ENCODE results near the gene ELP5.

ELP5 gene

DNA sequence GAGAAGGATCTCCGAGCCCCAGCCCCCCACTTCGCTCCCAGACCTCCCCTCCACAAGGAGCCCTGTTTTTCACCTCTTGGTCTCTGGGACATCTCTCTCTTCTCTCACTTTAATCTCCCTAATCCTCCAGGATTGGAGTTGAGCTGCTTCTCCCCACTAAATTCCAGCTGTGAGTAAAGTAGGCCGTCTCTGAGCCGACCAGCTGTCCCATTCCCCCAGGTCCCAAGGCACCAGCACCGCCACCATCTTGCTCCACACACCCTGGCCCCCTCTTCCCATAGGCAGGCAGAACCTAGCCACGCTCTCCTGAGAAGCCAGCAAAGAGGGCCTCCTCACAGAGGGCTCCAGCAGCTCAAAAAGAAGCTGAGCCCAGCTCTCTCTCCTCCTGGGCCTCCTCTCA is 33.3 kb upstream of the ELP5 start:
- Histone ChIP-seq H3K9ac (ENCODE audit: low read length) (no peak overlapping the region), H3K4ac (ENCODE audit: low read depth, low read length) (no peak overlapping the region), H3K9me3 (ENCODE audit: insufficient read depth, low read depth, low read length) (no peaks in the 10 kb centered on the region), H3K14ac (ENCODE audit: low read length) (no peak overlapping the region), H4K8ac (ENCODE audit: low read depth, low read length) (peak overlapping the region; percentile 32), H3K4me1 (ENCODE audit: control insufficient read depth in 1 of 2, insufficient read depth in 2 of 2, low read length in 2 of 2) (peaks cover 48 to 66% of the 10 kb centered on the region in 2 experiments), H3K27ac (ENCODE audit: low read depth, low read length) (no peak overlapping the region), H3K27me3 (ENCODE audit: insufficient read depth, low read length) (no peaks in the 10 kb centered on the region), H3K4me3 (ENCODE audit: low read depth, low read length) (no peak overlapping the region), H2BK120ac (ENCODE audit: insufficient read depth, low read length, poor library complexity) (no peak overlapping the region), H2AK5ac (ENCODE audit: low read length) (peak overlapping the region; percentile 54), H2BK12ac (ENCODE audit: low read length) (peak overlapping the region; percentile 82), H4K12ac (ENCODE audit: low read depth, low read length) (no peak overlapping the region), H3K36me3 (ENCODE audit: control insufficient read depth in 1 of 2, insufficient read depth in 2 of 2, low read length in 2 of 2) (peaks cover 29 to 32% of the 10 kb centered on the region in 2 experiments), H4K91ac (ENCODE audit: low read depth, low read length) (peak overlapping the region; percentile 73), H3K79me1 (ENCODE audit: low read length) (peaks cover 26% of the 10 kb centered on the region), H2BK5ac (ENCODE audit: low read depth, low read length, poor library complexity) (no peak overlapping the region), H3K79me2 (ENCODE audit: control insufficient read depth, insufficient read depth, low read length, poor library complexity) (peaks cover 10% of the 10 kb centered on the region), H3K18ac (ENCODE audit: low read length) (no peak overlapping the region), H3K4me2 (ENCODE audit: low read length) (no peak overlapping the region), H3K23ac (ENCODE audit: low read length) (no peak overlapping the region), H2AFZ (ENCODE audit: insufficient read depth, low read length, poor library complexity) (peak overlapping the region; percentile 21)
- WGBS (ENCODE audit: extremely low coverage, insufficient coverage, insufficient read length): no CpG with 5 or more reads among the region's 6 CpGs
- DNase-seq: no peak

DNA sequence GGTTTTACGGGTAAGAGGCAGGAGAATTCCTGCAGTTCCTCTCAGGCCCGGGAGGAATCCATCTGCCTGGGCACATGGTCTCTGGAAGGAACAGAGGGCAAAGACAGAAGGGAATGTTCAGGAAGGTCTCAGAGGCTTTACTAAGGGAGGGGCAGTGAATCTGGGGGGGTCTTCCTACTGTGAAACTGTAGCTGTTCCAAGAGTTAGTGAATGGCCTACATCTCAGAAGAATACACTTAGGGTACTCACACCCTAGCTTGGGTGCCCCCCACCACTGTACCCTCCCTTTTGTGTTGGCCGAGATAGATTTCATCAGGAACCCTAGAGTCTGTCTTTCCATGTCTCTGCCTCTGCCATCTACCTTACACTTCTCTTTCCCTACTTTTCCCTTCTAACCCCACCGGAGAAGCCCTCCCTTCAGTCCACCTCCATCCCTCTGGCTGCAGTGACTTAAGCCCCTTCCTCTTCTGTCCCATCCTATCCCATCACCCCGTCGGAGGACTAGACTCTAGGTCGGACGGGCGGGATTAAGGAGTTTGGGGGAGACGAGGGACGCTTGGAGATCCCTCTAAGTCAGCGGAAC is 32.7 kb upstream of the ELP5 start:
- Histone ChIP-seq H2BK120ac (ENCODE audit: insufficient read depth, low read length, poor library complexity) (peak overlapping the region; percentile 50), H3K9ac (ENCODE audit: low read length) (no peak overlapping the region), H3K9me3 (ENCODE audit: insufficient read depth, low read depth, low read length) (no peaks in the 10 kb centered on the region), H3K27ac (ENCODE audit: low read depth, low read length) (peak overlapping the region; percentile 24), H3K14ac (ENCODE audit: low read length) (peak overlapping the region; percentile 70), H4K12ac (ENCODE audit: low read depth, low read length) (peak overlapping the region; percentile 63), H4K8ac (ENCODE audit: low read depth, low read length) (peak overlapping the region; percentile 68), H3K4me2 (ENCODE audit: low read length) (peak overlapping the region; percentile 85), H3K4me3 (ENCODE audit: low read depth, low read length) (peak overlapping the region; percentile 97), H3K79me2 (ENCODE audit: control insufficient read depth, insufficient read depth, low read length, poor library complexity) (peaks cover 10% of the 10 kb centered on the region), H3K36me3 (ENCODE audit: control insufficient read depth in 1 of 2, insufficient read depth in 2 of 2, low read length in 2 of 2) (peaks cover 35 to 37% of the 10 kb centered on the region in 2 experiments), H2AFZ (ENCODE audit: insufficient read depth, low read length, poor library complexity) (peak overlapping the region; percentile 21), H2BK12ac (ENCODE audit: low read length) (peak overlapping the region; percentile 32), H2BK5ac (ENCODE audit: low read depth, low read length, poor library complexity) (no peak overlapping the region), H3K27me3 (ENCODE audit: insufficient read depth, low read length) (no peaks in the 10 kb centered on the region), H3K4me1 (ENCODE audit: control insufficient read depth in 1 of 2, insufficient read depth in 2 of 2, low read length in 2 of 2) (peaks cover 50 to 63% of the 10 kb centered on the region in 2 experiments), H3K4ac (ENCODE audit: low read depth, low read length) (peak overlapping the region; percentile 29), H3K18ac (ENCODE audit: low read length) (peak overlapping the region; percentile 71), H2AK5ac (ENCODE audit: low read length) (peak overlapping the region; percentile 44), H3K79me1 (ENCODE audit: low read length) (peaks cover 26% of the 10 kb centered on the region), H4K91ac (ENCODE audit: low read depth, low read length) (peak overlapping the region; percentile 99), H3K23ac (ENCODE audit: low read length) (no peak overlapping the region)
- no peak for DNase-seq
- WGBS (ENCODE audit: extremely low coverage, insufficient coverage, insufficient read length): no CpG with 5 or more reads among the region's 12 CpGs

DNA sequence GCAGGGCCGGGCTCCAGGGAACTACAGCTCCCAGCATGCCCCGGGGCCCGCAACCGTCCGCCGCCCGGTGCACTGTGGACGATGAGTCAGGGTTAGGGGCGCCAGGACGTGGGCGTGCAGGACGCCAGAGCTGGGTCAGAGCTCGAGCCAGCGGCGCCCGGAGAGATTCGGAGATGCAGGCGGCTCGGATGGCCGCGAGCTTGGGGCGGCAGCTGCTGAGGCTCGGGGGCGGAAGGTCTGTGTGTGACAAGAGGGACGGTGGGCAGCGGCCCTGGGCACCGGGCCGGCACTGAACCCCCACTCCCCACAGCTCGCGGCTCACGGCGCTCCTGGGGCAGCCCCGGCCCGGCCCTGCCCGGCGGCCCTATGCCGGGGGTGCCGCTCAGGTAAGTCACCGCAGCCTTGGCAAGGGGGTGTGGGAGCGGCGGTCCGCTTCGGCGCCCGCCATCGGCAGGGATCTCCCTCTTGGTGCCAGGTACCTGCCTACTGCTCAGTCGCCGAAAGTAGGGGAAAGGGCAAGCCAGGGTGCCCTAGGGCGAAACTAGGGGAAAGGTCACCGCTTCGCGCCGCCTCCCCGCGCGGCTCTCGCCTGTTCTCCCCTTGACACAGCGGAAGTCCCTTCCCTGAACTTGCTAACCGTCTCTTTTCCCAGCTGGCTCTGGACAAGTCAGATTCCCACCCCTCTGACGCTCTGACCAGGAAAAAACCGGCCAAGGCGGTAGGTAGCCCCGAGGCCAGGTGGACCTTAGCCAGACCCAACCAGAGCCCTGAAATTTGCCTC is 32.0 kb upstream of the ELP5 start, which contains the start of the genes ACADVL and DLG4:
Gene ACADVL, plus strand, starts transcription at position 127 of the 781 bp plus-strand sequence. Its CDS starts 47 bp downstream, at position 174.
Gene DLG4, minus strand, starts transcription at position 25 of the 781 bp plus-strand sequence.
- Histone ChIP-seq H2BK12ac (ENCODE audit: low read length) (peak within 1 kb of the TSS; percentile 82), H2BK120ac (ENCODE audit: insufficient read depth, low read length, poor library complexity) (peak within 1 kb of the TSS; percentile 93), H2AK5ac (ENCODE audit: low read length) (peak within 1 kb of the TSS; percentile 72), H3K27me3 (ENCODE audit: insufficient read depth, low read length) (no peaks in the 10 kb centered on the region), H3K4me3 (ENCODE audit: low read depth, low read length) (peak within 1 kb of the TSS; percentile 97), H3K9me3 (ENCODE audit: insufficient read depth, low read depth, low read length) (no peaks in the 10 kb centered on the region), H3K23ac (ENCODE audit: low read length) (no peak within 1 kb of the TSS), H4K91ac (ENCODE audit: low read depth, low read length) (peak within 1 kb of the TSS; percentile 99), H3K36me3 (ENCODE audit: control insufficient read depth in 1 of 2, insufficient read depth in 2 of 2, low read length in 2 of 2) (peaks cover 41 to 44% of the 10 kb centered on the region in 2 experiments), H3K14ac (ENCODE audit: low read length) (peak within 1 kb of the TSS; percentile 95), H3K4me1 (ENCODE audit: control insufficient read depth in 1 of 2, insufficient read depth in 2 of 2, low read length in 2 of 2) (peaks cover 50 to 58% of the 10 kb centered on the region in 2 experiments), H2AFZ (ENCODE audit: insufficient read depth, low read length, poor library complexity) (peak within 1 kb of the TSS; percentile 51), H2BK5ac (ENCODE audit: low read depth, low read length, poor library complexity) (peak within 1 kb of the TSS; percentile 96), H3K4ac (ENCODE audit: low read depth, low read length) (peak within 1 kb of the TSS; percentile 89), H3K9ac (ENCODE audit: low read length) (peak within 1 kb of the TSS; percentile 93), H3K79me1 (ENCODE audit: low read length) (peaks cover 24% of the 10 kb centered on the region), H3K27ac (ENCODE audit: low read depth, low read length) (peak within 1 kb of the TSS; percentile 98), H3K79me2 (ENCODE audit: control insufficient read depth, insufficient read depth, low read length, poor library complexity) (peaks cover 10% of the 10 kb centered on the region), H3K18ac (ENCODE audit: low read length) (peak within 1 kb of the TSS; percentile 95), H4K8ac (ENCODE audit: low read depth, low read length) (peak within 1 kb of the TSS; percentile 88), H3K4me2 (ENCODE audit: low read length) (peak within 1 kb of the TSS; percentile 85), H4K12ac (ENCODE audit: low read depth, low read length) (peak within 1 kb of the TSS; percentile 83)
- DNase-seq: peak; percentile 93 to 96
- WGBS (ENCODE audit: extremely low coverage, insufficient coverage, insufficient read length): no CpG with 5 or more reads among the region's 63 CpGs

DNA sequence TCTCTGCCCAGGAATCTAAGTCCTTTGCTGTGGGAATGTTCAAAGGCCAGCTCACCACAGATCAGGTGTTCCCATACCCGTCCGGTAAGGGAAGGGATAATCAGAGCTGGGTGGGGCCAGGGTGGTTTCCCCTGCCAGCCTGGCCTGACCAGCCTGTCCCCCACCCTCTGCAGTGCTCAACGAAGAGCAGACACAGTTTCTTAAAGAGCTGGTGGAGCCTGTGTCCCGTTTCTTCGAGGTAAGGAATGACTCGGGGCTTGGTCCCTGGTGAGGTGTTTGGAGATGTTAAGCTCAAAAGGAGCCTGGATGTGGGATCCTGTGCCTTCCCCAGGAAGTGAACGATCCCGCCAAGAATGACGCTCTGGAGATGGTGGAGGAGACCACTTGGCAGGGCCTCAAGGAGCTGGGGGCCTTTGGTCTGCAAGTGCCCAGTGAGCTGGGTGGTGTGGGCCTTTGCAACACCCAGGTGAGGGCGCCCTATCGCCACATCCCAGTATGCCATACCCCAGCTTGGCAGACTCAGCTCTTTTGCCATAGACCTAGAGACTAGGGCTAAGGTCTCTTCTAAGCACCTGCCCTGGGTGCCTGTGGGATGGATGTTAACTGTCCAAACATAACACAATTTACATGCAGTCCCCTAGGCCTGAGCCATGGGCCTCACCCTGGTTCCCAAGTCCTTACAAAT is 31.3 kb upstream of the ELP5 start:
- peak overlapping the region; percentile 71 for H2AK5ac ChIP-seq (ENCODE audit: low read length)
- no peak overlapping the region for H3K23ac ChIP-seq (ENCODE audit: low read length)
- H3K4me2 ChIP-seq (ENCODE audit: low read length): peak overlapping the region; percentile 85
- H3K4me3 ChIP-seq (ENCODE audit: low read depth, low read length): peak overlapping the region; percentile 97
- peak overlapping the region; percentile 49 for H2BK120ac ChIP-seq (ENCODE audit: insufficient read depth, low read length, poor library complexity)
- peaks cover 46 to 52% of the 10 kb centered on the region in 2 experiments for H3K4me1 ChIP-seq (ENCODE audit: control insufficient read depth in 1 of 2, insufficient read depth in 2 of 2, low read length in 2 of 2)
- peak overlapping the region; percentile 65 for H3K4ac ChIP-seq (ENCODE audit: low read depth, low read length)
- H3K36me3 ChIP-seq (ENCODE audit: control insufficient read depth in 1 of 2, insufficient read depth in 2 of 2, low read length in 2 of 2): peaks cover 48 to 50% of the 10 kb centered on the region in 2 experiments
- H4K8ac ChIP-seq (ENCODE audit: low read depth, low read length): peak overlapping the region; percentile 71
- H3K9ac ChIP-seq (ENCODE audit: low read length): peak overlapping the region; percentile 93
- peak overlapping the region; percentile 99 for H4K91ac ChIP-seq (ENCODE audit: low read depth, low read length)
- peaks cover 24% of the 10 kb centered on the region for H3K79me1 ChIP-seq (ENCODE audit: low read length)
- H2BK5ac ChIP-seq (ENCODE audit: low read depth, low read length, poor library complexity): peak overlapping the region; percentile 96
- H3K18ac ChIP-seq (ENCODE audit: low read length): peak overlapping the region; percentile 95
- H4K12ac ChIP-seq (ENCODE audit: low read depth, low read length): peak overlapping the region; percentile 49
- H3K27ac ChIP-seq (ENCODE audit: low read depth, low read length): peak overlapping the region; percentile 98
- DNase-seq: no peak
- peak overlapping the region; percentile 95 for H3K14ac ChIP-seq (ENCODE audit: low read length)
- no peaks in the 10 kb centered on the region for H3K9me3 ChIP-seq (ENCODE audit: insufficient read depth, low read depth, low read length)
- H2AFZ ChIP-seq (ENCODE audit: insufficient read depth, low read length, poor library complexity): no peak overlapping the region
- no CpG with 5 or more reads among the region's 11 CpGs for WGBS (ENCODE audit: extremely low coverage, insufficient coverage, insufficient read length)
- peaks cover 10% of the 10 kb centered on the region for H3K79me2 ChIP-seq (ENCODE audit: control insufficient read depth, insufficient read depth, low read length, poor library complexity)
- H3K27me3 ChIP-seq (ENCODE audit: insufficient read depth, low read length): no peaks in the 10 kb centered on the region
- H2BK12ac ChIP-seq (ENCODE audit: low read length): no peak overlapping the region

Data from trophoblast cell (in vitro differentiated cells and primary cell).